SK-N-MC (cell line): Measurements from ENCODE around the gene TTLL10.

ENCODE experiments used
- EZH2 ChIP-seq: fragments of 200-600 bp; sonication (generic); IDR thresholded peaks from one replicate; pipeline ENCODE4 v1.6.1; 2017; ENCODE audit warnings: antibody characterized with exemption
- POLR2AphosphoS5 ChIP-seq: IDR thresholded peaks from 2 replicates; pipeline ENCODE4 v1.6.1; 2012; ENCODE audit warnings: mild to moderate bottlenecking, low read depth, low read length, borderline replicate concordance

DNA sequence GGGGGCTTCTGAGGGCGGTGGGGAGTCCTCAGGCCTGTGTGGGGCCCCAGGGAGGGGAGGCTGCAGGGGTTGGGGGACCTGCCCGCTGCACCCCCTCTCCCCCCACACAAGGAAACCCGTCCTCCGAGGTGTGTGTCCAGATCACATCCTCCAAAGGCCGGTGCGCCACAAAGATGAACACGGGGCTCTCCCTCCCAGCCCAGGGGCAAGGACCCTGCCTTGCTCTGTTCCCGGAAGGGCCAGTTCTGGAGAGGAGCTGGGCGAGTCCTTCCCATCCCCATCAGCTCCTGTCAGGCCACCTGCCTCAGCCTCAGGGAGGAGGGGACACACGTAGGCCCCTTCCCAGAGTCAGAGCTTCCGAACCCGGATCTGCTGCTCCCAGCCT lies 2.5 kb upstream of the TTLL10 start:
- no peak for TF ChIP-seq EZH2
- TF ChIP-seq POLR2AphosphoS5, result no peak
